ENCODE results near the gene PCBP3. TPM values are rescaled to one million over a fixed set of nuclear protein-coding genes. Genes with fewer than 3 reads are reported as not detected.
A peak's percentile ranks its signal among the peaks of the same experiment; 100 is the strongest.

PCBP3 gene
- total RNA-seq, 4 donors from 2014 or later: 0.99 to 7.0 (median 2.5) TPM; not detected in 1

DNA sequence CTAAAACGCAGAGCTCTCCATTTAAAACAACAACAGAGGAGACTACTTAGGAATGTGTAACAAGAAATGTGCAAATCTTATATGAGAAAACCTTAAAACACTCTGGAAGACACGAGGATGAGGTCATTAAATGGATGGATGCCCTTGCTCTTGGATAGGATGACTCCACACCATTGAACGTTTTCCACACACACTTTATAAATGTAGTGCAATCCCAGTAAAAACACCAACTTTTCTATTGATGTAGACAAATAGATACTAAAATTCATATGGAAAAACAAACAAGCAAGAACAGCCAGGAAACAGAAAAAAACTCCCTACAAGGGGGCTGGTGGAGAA lies 319.7 kb downstream of the PCBP3 start:
- 48 to 64% methylated on average over 3 of the region's 3 CpGs for WGBS, 2 donors
- TF ChIP-seq, protein P1, sequence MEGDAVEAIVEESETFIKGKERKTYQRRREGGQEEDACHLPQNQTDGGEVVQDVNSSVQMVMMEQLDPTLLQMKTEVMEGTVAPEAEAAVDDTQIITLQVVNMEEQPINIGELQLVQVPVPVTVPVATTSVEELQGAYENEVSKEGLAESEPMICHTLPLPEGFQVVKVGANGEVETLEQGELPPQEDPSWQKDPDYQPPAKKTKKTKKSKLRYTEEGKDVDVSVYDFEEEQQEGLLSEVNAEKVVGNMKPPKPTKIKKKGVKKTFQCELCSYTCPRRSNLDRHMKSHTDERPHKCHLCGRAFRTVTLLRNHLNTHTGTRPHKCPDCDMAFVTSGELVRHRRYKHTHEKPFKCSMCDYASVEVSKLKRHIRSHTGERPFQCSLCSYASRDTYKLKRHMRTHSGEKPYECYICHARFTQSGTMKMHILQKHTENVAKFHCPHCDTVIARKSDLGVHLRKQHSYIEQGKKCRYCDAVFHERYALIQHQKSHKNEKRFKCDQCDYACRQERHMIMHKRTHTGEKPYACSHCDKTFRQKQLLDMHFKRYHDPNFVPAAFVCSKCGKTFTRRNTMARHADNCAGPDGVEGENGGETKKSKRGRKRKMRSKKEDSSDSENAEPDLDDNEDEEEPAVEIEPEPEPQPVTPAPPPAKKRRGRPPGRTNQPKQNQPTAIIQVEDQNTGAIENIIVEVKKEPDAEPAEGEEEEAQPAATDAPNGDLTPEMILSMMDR (IDR thresholded peaks at IDR 0.05): no peak
- no peak for TF ChIP-seq POLR2A (IDR thresholded peaks at IDR 0.05)
- peak in 1 of 2 donors; percentile 37 for DNase-seq (ENCODE audit: low spot score in 2 of 2)
- intact Hi-C loops (cut with DNase I; ENCODE audit: low total_unique reads): no loop called here
- H3K4me3 ChIP-seq (ENCODE audit: low read depth, poor library complexity, severe bottlenecking): no peak overlapping the region

DNA sequence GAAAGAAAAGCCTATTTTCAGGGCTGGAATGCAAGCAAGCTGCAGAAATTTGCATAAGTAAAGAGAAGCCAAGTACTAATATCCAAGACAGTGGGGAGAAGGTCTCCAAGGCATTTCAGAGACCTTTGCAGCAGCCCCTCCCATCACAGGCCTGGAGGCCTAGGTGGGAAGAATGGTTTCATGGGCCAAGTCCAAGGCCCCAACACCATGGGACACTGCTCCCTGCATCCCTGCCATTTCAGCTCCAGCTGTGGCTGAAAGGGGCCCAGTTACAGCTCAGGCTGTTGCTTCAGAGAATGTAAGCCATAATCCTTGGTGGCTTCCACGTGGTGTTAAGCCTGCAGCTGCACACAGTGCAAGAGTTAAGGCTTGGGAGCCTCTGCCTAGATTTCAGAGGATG lies 321.1 kb downstream of the PCBP3 start:
- no peak overlapping the region for H3K4me3 ChIP-seq (ENCODE audit: low read depth, poor library complexity, severe bottlenecking)
- intact Hi-C loops (cut with DNase I; ENCODE audit: low total_unique reads): no loop called here
- TF ChIP-seq POLR2A (IDR thresholded peaks at IDR 0.05): no peak
- TF ChIP-seq, protein P1 (IDR thresholded peaks at IDR 0.05): no peak
- WGBS, 2 donors: 30 to 35% methylated on average over 1 of the region's 1 CpG
- DNase-seq (ENCODE audit: low spot score in 2 of 2): peak in 1 of 2 donors; percentile 28

DNA sequence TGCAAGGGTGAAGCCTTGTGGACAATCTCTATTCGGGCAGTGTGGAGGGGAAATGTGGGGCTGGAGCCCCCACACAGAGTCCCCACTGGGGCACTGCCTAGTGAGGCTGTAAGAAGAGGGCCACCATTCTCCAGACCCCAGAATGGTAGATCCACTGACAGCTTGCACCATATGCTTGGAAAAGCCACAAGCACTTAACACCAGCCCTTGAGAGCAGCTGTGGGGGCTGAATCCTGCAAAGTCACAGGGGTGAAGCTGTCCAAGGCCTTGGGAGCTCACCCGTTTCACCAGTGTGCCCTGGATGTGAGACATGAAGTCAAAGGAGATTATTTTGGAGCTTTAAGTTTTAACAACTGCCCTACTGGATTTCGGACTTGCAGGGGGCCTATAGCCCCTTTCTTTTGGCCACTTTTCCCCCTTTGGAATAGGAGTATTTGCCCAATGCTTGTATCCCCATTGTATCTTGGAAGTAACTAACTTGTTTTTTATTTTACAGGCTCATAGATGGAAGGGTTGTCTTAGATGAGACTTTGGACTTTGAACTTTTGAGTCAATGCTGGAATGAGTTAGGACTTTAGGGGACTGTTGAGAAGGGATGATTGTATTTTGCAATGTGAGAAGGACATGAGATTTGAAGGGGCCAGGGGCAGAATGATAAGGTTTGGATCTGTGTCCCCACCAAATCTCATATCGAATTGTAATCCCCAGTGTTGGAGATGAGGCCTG lies 321.7 kb downstream of the PCBP3 start:
- intact Hi-C loops (cut with DNase I; ENCODE audit: low total_unique reads): no loop called here
- no peak overlapping the region for H3K4me3 ChIP-seq (ENCODE audit: low read depth, poor library complexity, severe bottlenecking)
- TF ChIP-seq, protein P1 (IDR thresholded peaks at IDR 0.05): no peak
- no peak for TF ChIP-seq POLR2A (IDR thresholded peaks at IDR 0.05)
- DNase-seq (ENCODE audit: low spot score in 2 of 2): peak in 1 of 2 donors; percentile 50
- 90 to 92% methylated on average over 4 of the region's 4 CpGs for WGBS, 2 donors

DNA sequence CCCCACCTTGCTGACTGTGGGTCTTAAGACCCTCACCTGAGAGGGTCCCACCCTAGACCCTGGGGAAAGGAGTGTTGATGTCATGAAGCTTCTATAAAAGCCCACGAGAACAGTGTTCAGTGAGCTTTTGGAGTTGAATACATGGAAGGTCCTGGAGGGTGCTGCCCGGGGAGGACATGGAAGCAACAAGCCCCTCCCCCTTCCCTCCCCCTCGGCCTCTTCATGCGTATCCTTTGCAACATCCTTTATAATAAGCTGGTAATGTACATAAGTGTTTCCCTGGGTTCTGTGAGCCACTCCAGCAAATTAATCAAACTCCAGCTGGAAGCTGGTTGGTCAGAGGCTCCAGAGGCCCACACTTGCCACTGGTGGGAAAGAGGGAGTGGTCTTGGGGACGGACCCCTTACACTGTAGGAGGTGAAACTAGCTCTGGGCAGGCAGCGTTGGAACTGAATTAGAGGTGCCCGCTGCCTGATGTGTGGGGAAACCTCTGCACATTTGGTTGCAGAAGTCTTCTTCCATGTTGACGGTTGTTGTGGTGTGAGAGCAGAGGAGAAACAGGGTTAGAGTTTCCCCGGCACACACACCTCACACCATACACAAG lies 323.4 kb downstream of the PCBP3 start:
- intact Hi-C loops (cut with DNase I; ENCODE audit: low total_unique reads): no loop called here

DNA sequence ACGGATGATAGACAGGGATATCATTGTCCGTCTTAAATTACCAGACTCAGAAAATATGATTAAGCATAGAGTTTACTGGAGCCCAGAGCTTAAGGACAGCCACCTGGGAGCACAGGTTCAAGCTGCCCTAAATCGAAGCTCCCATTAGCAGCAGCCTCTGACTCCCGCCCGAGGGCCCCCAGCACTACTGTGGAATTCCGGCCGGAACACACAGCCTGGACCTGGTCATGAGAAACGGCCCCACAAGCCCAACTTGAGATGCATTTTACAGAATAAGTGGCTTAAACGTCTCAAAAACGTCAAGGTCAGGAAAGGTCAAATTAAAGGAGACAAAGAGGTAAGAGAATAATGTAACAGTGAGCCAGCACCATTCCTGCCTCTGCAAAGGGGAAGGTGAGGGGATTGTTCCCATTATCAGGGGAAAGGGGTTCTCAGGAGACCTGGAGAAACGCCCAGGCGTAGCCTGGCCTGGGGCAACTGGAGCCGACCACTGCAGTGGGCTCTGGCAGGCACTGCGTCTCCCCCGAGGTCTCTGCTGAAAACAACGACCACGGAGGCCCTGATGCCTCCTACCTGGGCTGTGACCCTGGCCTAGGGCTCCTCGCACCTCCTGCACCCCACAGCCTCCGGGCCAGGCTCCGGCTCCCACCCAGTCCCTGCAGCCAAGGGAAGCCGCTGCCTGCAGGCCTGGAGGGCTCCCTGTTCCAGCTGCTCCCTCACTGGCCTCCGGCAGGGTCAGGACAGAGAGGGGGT lies 326.6 kb downstream of the PCBP3 start:
- TF ChIP-seq, protein P1 (IDR thresholded peaks at IDR 0.05): no peak
- no peak for TF ChIP-seq POLR2A (IDR thresholded peaks at IDR 0.05)
- peak in 1 of 2 donors; percentile 84 for DNase-seq (ENCODE audit: low spot score in 2 of 2)
- intact Hi-C loops (cut with DNase I; ENCODE audit: low total_unique reads): loop anchor here (10.0 kb wide), 1 partner anchor 125 kb away; the partner anchor contains the start of gene COL6A2
- H3K4me3 ChIP-seq (ENCODE audit: low read depth, poor library complexity, severe bottlenecking): no peak overlapping the region
- 66 to 77% methylated on average over 20 to 22 of the region's 22 CpGs for WGBS, 2 donors

More for the DNA sequence above, 323.4 kb downstream of the PCBP3 start:
- H3K4me3 ChIP-seq (ENCODE audit: low read depth, poor library complexity, severe bottlenecking): no peak overlapping the region
- TF ChIP-seq POLR2A (IDR thresholded peaks at IDR 0.05): no peak
- TF ChIP-seq, protein P1 (IDR thresholded peaks at IDR 0.05): no peak
- WGBS, 2 donors: 74 to 80% methylated on average over 9 of the region's 9 CpGs
- DNase-seq (ENCODE audit: low spot score in 2 of 2): peak in 1 of 2 donors; percentile 63

Data from lower leg skin (tissue), 4 donors.